ENCODE measurements around the gene SLC2A13.
"Not testable (repeated sequence)": the region's sequence is repeated elsewhere in the genome, so short reads cannot be mapped to it uniquely, and the experiment has no call there.

Gene SLC2A13

DNA sequence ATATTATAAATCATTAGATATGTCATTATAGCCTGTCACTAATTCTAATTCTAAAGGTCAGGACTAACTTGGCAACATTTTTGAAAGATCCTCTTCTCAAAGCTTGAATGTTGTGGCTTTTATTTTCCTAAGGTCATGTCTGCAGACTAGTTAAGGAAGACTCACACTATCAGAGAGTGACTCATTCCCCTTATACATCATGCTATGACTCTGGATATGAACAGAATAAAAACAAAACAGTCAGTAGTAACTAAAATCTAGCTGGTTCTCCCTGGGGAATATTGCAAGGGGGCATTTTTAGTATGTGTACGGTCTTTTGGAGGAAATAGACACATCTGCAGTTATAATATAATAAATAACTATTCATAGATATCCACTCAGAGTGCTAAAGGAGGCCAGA, 170.6 kb downstream of the SLC2A13 start:
- no peaks in the 10 kb centered on the region for H3K36me3 ChIP-seq (ENCODE audit: control insufficient read depth, insufficient read depth, low read length)
- no peaks in the 10 kb centered on the region for H3K9me3 ChIP-seq (ENCODE audit: control insufficient read depth, insufficient read depth, low read length)
- H3K27ac ChIP-seq (ENCODE audit: low read length), result no peak overlapping the region
- H3K27me3 ChIP-seq (ENCODE audit: control insufficient read depth, insufficient read depth, low read length), result no peaks in the 10 kb centered on the region
- H3K4me1 ChIP-seq (ENCODE audit: control insufficient read depth, insufficient read depth, low read length), result no peaks in the 10 kb centered on the region
- no peak overlapping the region for H3K4me3 ChIP-seq (ENCODE audit: low read length)
- WGBS (ENCODE audit: insufficient coverage, insufficient read length), result no CpG with 5 or more reads among the region's 1 CpG
- DNase-seq (ENCODE audit: low read depth, low spot score), result no peak

- Histone ChIP-seq H3K4me1 (ENCODE audit: control insufficient read depth, insufficient read depth, low read length) (no peaks in the 10 kb centered on the region), H3K27ac (ENCODE audit: low read length) (no peak overlapping the region), H3K9me3 (ENCODE audit: control insufficient read depth, insufficient read depth, low read length) (no peaks in the 10 kb centered on the region), H3K27me3 (ENCODE audit: control insufficient read depth, insufficient read depth, low read length) (no peaks in the 10 kb centered on the region), H3K36me3 (ENCODE audit: control insufficient read depth, insufficient read depth, low read length) (no peaks in the 10 kb centered on the region), H3K4me3 (ENCODE audit: low read length) (no peak overlapping the region)
- DNase-seq (ENCODE audit: low read depth, low spot score), result no peak
Measured at GRCh38 chr12:39931857-39932256, 174.0 kb downstream of the SLC2A13 start.

DNA sequence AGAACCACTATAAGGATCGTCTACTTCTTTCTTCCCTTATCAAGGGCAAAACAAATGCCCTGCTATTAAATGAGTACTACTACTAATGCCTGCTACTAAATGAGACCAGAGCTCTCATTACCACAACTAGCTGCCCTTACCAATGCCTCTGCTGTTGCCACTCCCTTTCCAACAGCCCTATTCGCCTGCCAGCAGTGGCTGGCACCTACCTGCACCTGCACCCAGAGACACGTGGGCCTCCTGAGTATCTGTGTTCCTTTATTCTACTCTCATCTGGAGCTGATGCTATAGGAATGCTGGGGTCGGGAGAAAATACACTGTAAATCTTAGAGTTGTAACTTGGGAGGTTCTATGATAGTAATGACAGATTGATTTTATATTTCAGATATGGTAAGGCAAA, 174.7 kb downstream of the SLC2A13 start:
- DNase-seq (ENCODE audit: low read depth, low spot score), result no peak
- no peaks in the 10 kb centered on the region for H3K27me3 ChIP-seq (ENCODE audit: control insufficient read depth, insufficient read depth, low read length)
- H3K27ac ChIP-seq (ENCODE audit: low read length), result no peak overlapping the region
- H3K4me3 ChIP-seq (ENCODE audit: low read length), result no peak overlapping the region
- no peaks in the 10 kb centered on the region for H3K9me3 ChIP-seq (ENCODE audit: control insufficient read depth, insufficient read depth, low read length)
- no peaks in the 10 kb centered on the region for H3K4me1 ChIP-seq (ENCODE audit: control insufficient read depth, insufficient read depth, low read length)
- no peaks in the 10 kb centered on the region for H3K36me3 ChIP-seq (ENCODE audit: control insufficient read depth, insufficient read depth, low read length)
- WGBS (ENCODE audit: insufficient coverage, insufficient read length), result no CpG with 5 or more reads among the region's 4 CpGs

DNA sequence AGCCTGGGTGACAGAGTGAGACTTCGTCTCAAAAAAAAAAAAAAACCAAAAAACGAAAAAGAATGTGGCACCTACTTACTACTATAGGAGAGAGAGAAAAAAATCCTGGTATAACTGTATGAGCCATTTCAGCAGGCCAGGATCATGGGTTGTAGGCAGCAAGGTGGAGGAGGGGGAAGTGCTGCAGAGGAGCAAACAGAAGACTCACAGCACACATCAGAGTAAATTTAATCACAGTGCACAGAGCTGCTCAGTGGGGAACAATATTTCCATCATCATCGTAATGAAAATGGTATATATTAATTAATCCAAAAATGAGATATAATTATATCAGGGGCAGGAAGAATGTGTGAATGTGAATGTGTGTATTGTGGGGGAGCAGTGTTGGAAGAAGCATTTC, 175.8 kb downstream of the SLC2A13 start:
- Histone ChIP-seq H3K4me3 (ENCODE audit: low read length) (no peak overlapping the region), H3K4me1 (ENCODE audit: control insufficient read depth, insufficient read depth, low read length) (no peaks in the 10 kb centered on the region), H3K9me3 (ENCODE audit: control insufficient read depth, insufficient read depth, low read length) (no peaks in the 10 kb centered on the region), H3K27me3 (ENCODE audit: control insufficient read depth, insufficient read depth, low read length) (no peaks in the 10 kb centered on the region), H3K36me3 (ENCODE audit: control insufficient read depth, insufficient read depth, low read length) (no peaks in the 10 kb centered on the region), H3K27ac (ENCODE audit: low read length) (no peak overlapping the region)
- DNase-seq (ENCODE audit: low read depth, low spot score), result no peak
- no CpG with 5 or more reads among the region's 3 CpGs for WGBS (ENCODE audit: insufficient coverage, insufficient read length)

GRCh38 chr12:39928181-39928899, 177.5 kb downstream of the SLC2A13 start:
- Histone ChIP-seq H3K27ac (ENCODE audit: low read length) (no peak overlapping the region), H3K27me3 (ENCODE audit: control insufficient read depth, insufficient read depth, low read length) (no peaks in the 10 kb centered on the region), H3K9me3 (ENCODE audit: control insufficient read depth, insufficient read depth, low read length) (no peaks in the 10 kb centered on the region), H3K36me3 (ENCODE audit: control insufficient read depth, insufficient read depth, low read length) (no peaks in the 10 kb centered on the region), H3K4me3 (ENCODE audit: low read length) (no peak overlapping the region), H3K4me1 (ENCODE audit: control insufficient read depth, insufficient read depth, low read length) (no peaks in the 10 kb centered on the region)
- no CpG with 5 or more reads among the region's 1 CpG for WGBS (ENCODE audit: insufficient coverage, insufficient read length)
- DNase-seq (ENCODE audit: low read depth, low spot score), result no peak

DNA sequence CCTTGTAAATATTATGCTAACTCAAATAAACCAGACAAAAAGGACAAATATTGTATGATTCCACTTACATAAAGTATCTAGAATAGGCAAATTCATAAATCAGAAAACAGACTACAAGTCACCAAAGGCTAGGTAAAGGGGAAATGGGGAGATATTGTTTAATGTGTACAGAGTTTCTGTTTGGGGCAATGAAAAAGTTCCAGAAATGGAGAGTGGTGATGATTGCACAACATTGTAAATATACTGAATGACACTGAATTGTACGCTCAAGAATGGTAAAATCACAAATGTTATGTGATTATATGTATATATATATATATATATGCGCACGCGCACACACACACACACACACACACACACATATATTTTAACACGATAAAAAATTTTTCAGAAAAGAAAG, 182.5 kb downstream of the SLC2A13 start:
- Histone ChIP-seq H3K36me3 (ENCODE audit: control insufficient read depth, insufficient read depth, low read length) (no peaks in the 10 kb centered on the region), H3K27ac (ENCODE audit: low read length) (no peak overlapping the region), H3K27me3 (ENCODE audit: control insufficient read depth, insufficient read depth, low read length) (no peaks in the 10 kb centered on the region), H3K4me1 (ENCODE audit: control insufficient read depth, insufficient read depth, low read length) (no peaks in the 10 kb centered on the region), H3K9me3 (ENCODE audit: control insufficient read depth, insufficient read depth, low read length) (no peaks in the 10 kb centered on the region), H3K4me3 (ENCODE audit: low read length) (no peak overlapping the region)
- no peak for DNase-seq (ENCODE audit: low read depth, low spot score)
- WGBS (ENCODE audit: insufficient coverage, insufficient read length), result no CpG with 5 or more reads among the region's 5 CpGs

- DNase-seq (ENCODE audit: low read depth, low spot score); H3K4me3 ChIP-seq (ENCODE audit: low read length); H3K4me1 ChIP-seq (ENCODE audit: control insufficient read depth, insufficient read depth, low read length); H3K36me3 ChIP-seq (ENCODE audit: control insufficient read depth, insufficient read depth, low read length); H3K27me3 ChIP-seq (ENCODE audit: control insufficient read depth, insufficient read depth, low read length); H3K27ac ChIP-seq (ENCODE audit: low read length); H3K9me3 ChIP-seq (ENCODE audit: control insufficient read depth, insufficient read depth, low read length): not testable (repeated sequence)
Measured at GRCh38 chr12:39922598-39922997, 183.3 kb downstream of the SLC2A13 start.

DNA sequence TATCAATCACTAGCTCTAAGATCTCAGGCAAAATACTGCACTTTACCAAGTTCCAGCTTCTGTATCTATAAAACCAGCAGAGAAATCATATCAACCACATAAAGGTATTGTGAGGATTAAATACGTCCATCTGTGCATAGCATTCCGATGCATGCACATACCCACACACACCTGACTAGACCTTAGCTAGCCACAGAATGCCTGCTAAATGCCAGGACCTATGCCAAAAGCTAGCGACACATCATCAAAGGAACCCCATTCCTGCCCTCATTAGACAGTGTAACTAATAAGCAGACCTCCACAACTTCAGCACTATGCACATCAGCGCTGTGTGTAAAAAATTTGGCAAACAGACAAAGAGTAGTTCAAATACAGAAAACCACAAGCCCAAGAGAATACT, 185.2 kb downstream of the SLC2A13 start:
- DNase-seq (ENCODE audit: low read depth, low spot score), result no peak
- no peaks in the 10 kb centered on the region for H3K9me3 ChIP-seq (ENCODE audit: control insufficient read depth, insufficient read depth, low read length)
- no peak overlapping the region for H3K27ac ChIP-seq (ENCODE audit: low read length)
- H3K4me1 ChIP-seq (ENCODE audit: control insufficient read depth, insufficient read depth, low read length), result no peaks in the 10 kb centered on the region
- no peak overlapping the region for H3K4me3 ChIP-seq (ENCODE audit: low read length)
- no peaks in the 10 kb centered on the region for H3K27me3 ChIP-seq (ENCODE audit: control insufficient read depth, insufficient read depth, low read length)
- H3K36me3 ChIP-seq (ENCODE audit: control insufficient read depth, insufficient read depth, low read length), result no peaks in the 10 kb centered on the region
- WGBS (ENCODE audit: insufficient coverage, insufficient read length), result no CpG with 5 or more reads among the region's 4 CpGs

GRCh38 chr12:39920222-39920621, 185.7 kb downstream of the SLC2A13 start:
- no peaks in the 10 kb centered on the region for H3K27me3 ChIP-seq (ENCODE audit: control insufficient read depth, insufficient read depth, low read length)
- no CpG with 5 or more reads among the region's 4 CpGs for WGBS (ENCODE audit: insufficient coverage, insufficient read length)

GRCh38 chr12:39919790-39920189, 186.1 kb downstream of the SLC2A13 start:
- WGBS (ENCODE audit: insufficient coverage, insufficient read length), result no CpG with 5 or more reads among the region's 1 CpG
- DNase-seq (ENCODE audit: low read depth, low spot score), result no peak
- Histone ChIP-seq H3K9me3 (ENCODE audit: control insufficient read depth, insufficient read depth, low read length) (no peaks in the 10 kb centered on the region), H3K27ac (ENCODE audit: low read length) (no peak overlapping the region), H3K4me1 (ENCODE audit: control insufficient read depth, insufficient read depth, low read length) (no peaks in the 10 kb centered on the region), H3K36me3 (ENCODE audit: control insufficient read depth, insufficient read depth, low read length) (no peaks in the 10 kb centered on the region), H3K27me3 (ENCODE audit: control insufficient read depth, insufficient read depth, low read length) (no peaks in the 10 kb centered on the region), H3K4me3 (ENCODE audit: low read length) (no peak overlapping the region)

More at GRCh38 chr12:39920222-39920621, 185.7 kb downstream of the SLC2A13 start:
- H3K4me3 ChIP-seq (ENCODE audit: low read length), result no peak overlapping the region
- no peaks in the 10 kb centered on the region for H3K36me3 ChIP-seq (ENCODE audit: control insufficient read depth, insufficient read depth, low read length)
- no peaks in the 10 kb centered on the region for H3K9me3 ChIP-seq (ENCODE audit: control insufficient read depth, insufficient read depth, low read length)
- H3K4me1 ChIP-seq (ENCODE audit: control insufficient read depth, insufficient read depth, low read length), result no peaks in the 10 kb centered on the region
- no peak overlapping the region for H3K27ac ChIP-seq (ENCODE audit: low read length)
- no peak for DNase-seq (ENCODE audit: low read depth, low spot score)

GRCh38 chr12:39915249-39915648, 190.6 kb downstream of the SLC2A13 start:
- H3K4me1 ChIP-seq (ENCODE audit: control insufficient read depth, insufficient read depth, low read length), result no peaks in the 10 kb centered on the region
- no CpG with 5 or more reads among the region's 3 CpGs for WGBS (ENCODE audit: insufficient coverage, insufficient read length)
- no peak overlapping the region for H3K4me3 ChIP-seq (ENCODE audit: low read length)
- no peak overlapping the region for H3K27ac ChIP-seq (ENCODE audit: low read length)
- no peak for DNase-seq (ENCODE audit: low read depth, low spot score)
- no peaks in the 10 kb centered on the region for H3K9me3 ChIP-seq (ENCODE audit: control insufficient read depth, insufficient read depth, low read length)
- no peaks in the 10 kb centered on the region for H3K36me3 ChIP-seq (ENCODE audit: control insufficient read depth, insufficient read depth, low read length)
- no peaks in the 10 kb centered on the region for H3K27me3 ChIP-seq (ENCODE audit: control insufficient read depth, insufficient read depth, low read length)

Measured in iPS DF 6.9 (cell line).